OCI-LY3 (cell line): ENCODE data around the gene EDN1.

Source experiments
- EZH2phosphoT487 ChIP-seq: fragments of 200-600 bp; shearing (Covaris generic); IDR thresholded peaks from 2 replicates; pipeline ENCODE4 v1.6.1; 2018; ENCODE audit warnings: antibody characterized with exemption, mixed run types, low read depth
- TF ChIP-seq, protein P1 (sequence below): fragments of 200-600, 300-600 bp; sonication (generic); IDR thresholded peaks from 2 replicates; pipeline ENCODE4 v1.5.1; 2014; ENCODE audit warnings: antibody characterized with exemption, low read length, low read depth

DNA sequence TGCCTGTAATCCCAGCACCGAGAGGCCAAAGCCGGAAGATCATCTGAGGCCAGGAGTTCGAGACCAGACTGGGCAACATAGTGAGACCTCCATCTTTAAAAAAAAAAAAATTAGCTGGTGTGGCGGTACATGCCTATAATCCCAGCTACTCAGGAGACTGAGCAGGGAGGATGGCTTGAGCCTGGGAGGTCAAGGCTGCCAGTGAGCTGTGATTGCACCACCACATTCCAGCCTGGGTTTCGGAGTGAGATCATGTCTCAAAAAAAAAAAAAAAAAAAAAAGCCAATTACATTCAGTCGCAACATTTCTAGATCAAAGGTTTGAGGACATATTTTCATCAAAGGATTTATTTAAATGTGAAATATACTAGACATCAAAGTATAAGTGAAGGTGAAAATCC, 32.0 kb upstream of the EDN1 start:
- no peak for TF ChIP-seq EZH2phosphoT487
- TF ChIP-seq, protein P1, sequence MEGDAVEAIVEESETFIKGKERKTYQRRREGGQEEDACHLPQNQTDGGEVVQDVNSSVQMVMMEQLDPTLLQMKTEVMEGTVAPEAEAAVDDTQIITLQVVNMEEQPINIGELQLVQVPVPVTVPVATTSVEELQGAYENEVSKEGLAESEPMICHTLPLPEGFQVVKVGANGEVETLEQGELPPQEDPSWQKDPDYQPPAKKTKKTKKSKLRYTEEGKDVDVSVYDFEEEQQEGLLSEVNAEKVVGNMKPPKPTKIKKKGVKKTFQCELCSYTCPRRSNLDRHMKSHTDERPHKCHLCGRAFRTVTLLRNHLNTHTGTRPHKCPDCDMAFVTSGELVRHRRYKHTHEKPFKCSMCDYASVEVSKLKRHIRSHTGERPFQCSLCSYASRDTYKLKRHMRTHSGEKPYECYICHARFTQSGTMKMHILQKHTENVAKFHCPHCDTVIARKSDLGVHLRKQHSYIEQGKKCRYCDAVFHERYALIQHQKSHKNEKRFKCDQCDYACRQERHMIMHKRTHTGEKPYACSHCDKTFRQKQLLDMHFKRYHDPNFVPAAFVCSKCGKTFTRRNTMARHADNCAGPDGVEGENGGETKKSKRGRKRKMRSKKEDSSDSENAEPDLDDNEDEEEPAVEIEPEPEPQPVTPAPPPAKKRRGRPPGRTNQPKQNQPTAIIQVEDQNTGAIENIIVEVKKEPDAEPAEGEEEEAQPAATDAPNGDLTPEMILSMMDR, result no peak
